Pancreas (tissue), 10 donors: ENCODE results near the gene B4GALNT4. TPM values are rescaled to one million over a fixed set of nuclear protein-coding genes. Genes with fewer than 3 reads are reported as not detected.
A peak's percentile ranks its signal among the peaks of the same experiment; 100 is the strongest.

Experiments
- ATAC-seq, 4 donors: fragments of 200-7000 bp; cut with Tn5 transposase; one replicate each; pipeline versions ENCODE4 v1.8.0 to v1.9.1; 2020; ENCODE audit warnings: mild to moderate bottlenecking in 4 of 4, moderate library complexity in 4 of 4
- DNase-seq, 6 donors: peaks; one replicate each; pipeline ENCODE4 v3.0.0-alpha.2; 2020
- FAIRE-seq: peaks from 2 replicates; lab custom pipeline; 2012; peaks lifted over from hg19 to GRCh38; lab: Jason Lieb, UNC
- H3K27ac ChIP-seq, 4 donors: fragments of 200-600 bp; sonication (generic); 1 replicate in 3 of 4; 2 replicates in 1 of 4; pipeline versions ENCODE4 v1.5.0 to v1.8.0; 2020
- H3K27me3 ChIP-seq, 4 donors: fragments of 200-600 bp; one replicate each; pipeline ENCODE4 v1.8.0; 2021
- H3K36me3 ChIP-seq, 3 donors: fragments of 200-600 bp; sonication (generic) in 1 of 3; one replicate each; pipeline versions ENCODE4 v1.5.0 to v1.8.0; 2020 to 2021
- H3K4me1 ChIP-seq, 3 donors: fragments of 200-600 bp; one replicate each; pipeline ENCODE4 v1.8.0; 2021
- H3K4me3 ChIP-seq, 4 donors: fragments of 200-600 bp; sonication (generic) in 2 of 4; one replicate each; pipeline versions ENCODE4 v1.5.0 to v1.8.0; 2020 to 2021
- H3K9me3 ChIP-seq, 4 donors: fragments of 200-600 bp; one replicate each; pipeline ENCODE4 v1.8.0; 2021
- WGBS, 2 donors: extraction: QIAGEN DNeasy Blood & Tissue Kit; methylation state at CpG; one replicate each; pipeline ENCODE4 v1.1.7; 2013; 5-methylcytosine and 5-hydroxymethylcytosine counted together
- intact Hi-C, 3 donors: fragments of 100-400 bp; cut with DNase I; formaldehyde crosslinking; loops; one replicate each; pipeline versions ENCODE4 v1.11.1 to v1.14.2; 2022
- polyA plus RNA-seq, 2 donors: library from polyadenylated mRNA; stranded (reverse); fragments of 200-250 nt; gene quantifications; one replicate each; pipeline ENCODE4 v1.2.3, GENCODE V29; 2013
- total RNA-seq, 6 donors: library from RNA; stranded (reverse); fragmentation: NEBNext Ultra II Directional in 4 of 6; extraction: Animal tissue kit (Norgen Biotek cat#: 25700) in 4 of 6; gene quantifications; one replicate each; pipeline versions ENCODE4 v1.2.1 to v1.2.4, GENCODE V29; 2021 to 2023
- TF ChIP-seq, protein P1 (sequence below), 4 donors: fragments of 200-600 bp; sonication (generic) in 3 of 4; IDR thresholded peaks; one replicate each; pipeline versions ENCODE4 v1.5.0 to v1.8.0; 2021; ENCODE audit warnings: antibody characterized with exemption in 4 of 4
- donor health status: healthy with polysubstance abuse.
- donor health status: DM: no; HTN: no; CAD: no; lungs with moderate emphysema.
- donor health status: DM: no; HTN: no; CAD: no.
- donor health status: control.
- donor health status: control.
- donor health status: Bipolar disorder and iron deficiency.
- donor health status: DM: yes; HTN: yes; CAD: no.
- donor health status: DM: no; HTN: no; CAD: no.
- donor health status: DM: no; HTN: no; CAD: no.
- donor health status: DM: yes; HTN: yes; CAD: no.

Gene B4GALNT4
- total and polyA plus RNA-seq, 8 donors, result 0.95 to 25.9 (median 2.0) TPM

DNA sequence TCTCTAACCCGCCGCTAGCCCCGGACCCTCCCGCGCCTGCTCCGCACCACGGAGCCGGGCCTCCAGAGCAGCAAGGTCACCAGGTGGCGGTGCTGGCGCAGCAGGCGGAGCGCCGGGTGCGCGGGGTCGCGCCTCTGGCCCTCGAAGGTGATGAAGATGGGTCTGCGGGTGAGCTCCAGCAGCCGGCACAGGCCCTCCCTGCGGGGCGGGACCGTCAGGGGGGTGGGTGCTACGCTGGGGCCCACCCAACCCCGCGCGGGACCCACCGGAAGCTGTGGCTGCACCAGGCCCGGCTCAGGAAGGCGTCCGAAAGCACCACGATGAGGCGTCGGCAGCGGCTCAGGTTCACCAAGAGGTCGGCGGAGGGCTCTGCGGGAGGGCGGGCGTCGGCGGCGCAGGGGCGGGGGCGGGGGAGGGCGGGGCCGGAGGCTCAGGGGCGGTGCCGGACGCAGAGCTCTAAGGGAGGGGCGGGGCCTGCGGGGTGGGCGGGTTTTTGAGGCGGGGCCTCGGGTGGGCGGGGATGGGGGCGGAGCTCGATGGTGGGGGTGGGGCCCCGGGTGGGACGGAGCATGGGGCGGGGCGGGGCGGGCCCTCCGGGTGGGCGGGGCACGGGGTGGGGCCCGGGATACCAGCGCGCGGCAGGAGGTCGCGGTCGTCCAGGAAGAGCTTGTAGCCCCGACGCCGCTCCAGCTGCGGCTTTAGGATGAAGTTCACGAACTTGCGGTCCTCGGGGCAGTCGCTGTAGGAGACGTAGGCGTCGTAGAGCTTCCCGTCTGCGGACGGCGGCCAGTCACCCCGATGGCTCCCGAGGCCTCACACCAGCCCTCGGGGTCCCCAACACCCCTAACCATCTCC lies 37.7 kb downstream of the B4GALNT4 start:
- H3K27ac ChIP-seq, result peak overlapping the region; percentile 42 to 70 (median 65)
- H3K36me3 ChIP-seq, result peaks cover 0 to 9% (median 7%) of the 10 kb centered on the region in 3 donors
- WGBS, 2 donors, result 18 to 28% methylated on average over 56 to 88 of the region's 91 CpGs
- FAIRE-seq (no peak), ATAC-seq (peak; percentile 54 to 76 (median 64)), DNase-seq (peak in 5 of 6 donors; percentile 70 to 80 (median 78))
- intact Hi-C loops, result no loop called here
- TF ChIP-seq, protein P1, sequence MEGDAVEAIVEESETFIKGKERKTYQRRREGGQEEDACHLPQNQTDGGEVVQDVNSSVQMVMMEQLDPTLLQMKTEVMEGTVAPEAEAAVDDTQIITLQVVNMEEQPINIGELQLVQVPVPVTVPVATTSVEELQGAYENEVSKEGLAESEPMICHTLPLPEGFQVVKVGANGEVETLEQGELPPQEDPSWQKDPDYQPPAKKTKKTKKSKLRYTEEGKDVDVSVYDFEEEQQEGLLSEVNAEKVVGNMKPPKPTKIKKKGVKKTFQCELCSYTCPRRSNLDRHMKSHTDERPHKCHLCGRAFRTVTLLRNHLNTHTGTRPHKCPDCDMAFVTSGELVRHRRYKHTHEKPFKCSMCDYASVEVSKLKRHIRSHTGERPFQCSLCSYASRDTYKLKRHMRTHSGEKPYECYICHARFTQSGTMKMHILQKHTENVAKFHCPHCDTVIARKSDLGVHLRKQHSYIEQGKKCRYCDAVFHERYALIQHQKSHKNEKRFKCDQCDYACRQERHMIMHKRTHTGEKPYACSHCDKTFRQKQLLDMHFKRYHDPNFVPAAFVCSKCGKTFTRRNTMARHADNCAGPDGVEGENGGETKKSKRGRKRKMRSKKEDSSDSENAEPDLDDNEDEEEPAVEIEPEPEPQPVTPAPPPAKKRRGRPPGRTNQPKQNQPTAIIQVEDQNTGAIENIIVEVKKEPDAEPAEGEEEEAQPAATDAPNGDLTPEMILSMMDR (IDR thresholded peaks at IDR 0.05), result no peak
- H3K27me3 ChIP-seq, result no peaks in the 10 kb centered on the region
- no peaks in the 10 kb centered on the region for H3K9me3 ChIP-seq
- peaks cover 0 to 3% (median 0%) of the 10 kb centered on the region in 3 donors for H3K4me1 ChIP-seq
- H3K4me3 ChIP-seq, result peak overlapping the region; percentile 14 to 56 (median 34)

DNA sequence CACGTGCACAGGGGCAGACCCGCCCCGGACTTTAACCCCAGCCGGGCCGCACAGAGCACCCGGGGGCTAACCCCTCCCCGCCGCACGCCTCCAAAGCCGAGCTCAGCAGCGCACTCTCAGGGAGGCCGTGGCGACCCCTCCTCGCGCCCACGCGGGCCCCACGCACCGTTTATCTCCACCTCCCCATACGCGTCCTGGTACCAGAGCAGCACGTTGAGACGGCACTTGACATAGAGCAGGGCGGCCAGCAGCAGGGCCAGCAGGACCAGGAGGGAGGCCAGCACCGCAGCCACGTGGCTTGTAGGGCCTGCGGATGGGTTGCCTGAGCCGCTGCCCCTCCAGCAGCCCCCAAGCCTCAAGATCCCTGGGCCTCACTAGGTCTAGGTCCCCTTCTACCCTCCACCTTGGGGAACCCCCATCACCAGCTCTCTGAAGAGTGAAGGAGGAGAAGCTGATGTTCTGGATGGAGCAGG lies 38.4 kb downstream of the B4GALNT4 start:
- Histone ChIP-seq H3K27ac (peak overlapping the region in 2 of 4 donors; percentile 25 to 50), H3K4me3 (no peak overlapping the region), H3K27me3 (no peaks in the 10 kb centered on the region), H3K36me3 (peaks cover 0 to 9% (median 7%) of the 10 kb centered on the region in 3 donors), H3K4me1 (peaks cover 0 to 3% (median 0%) of the 10 kb centered on the region in 3 donors), H3K9me3 (no peaks in the 10 kb centered on the region)
- ATAC-seq, result peak in 2 of 4 donors; percentile 2 to 12
- 78 to 83% methylated on average over 20 to 28 of the region's 28 CpGs for WGBS, 2 donors
- intact Hi-C loops, result no loop called here
- DNase-seq, result peak in 3 of 6 donors; percentile 56 to 86 (median 61)
- FAIRE-seq, result no peak
- TF ChIP-seq, protein P1 (IDR thresholded peaks at IDR 0.05), result no peak

DNA sequence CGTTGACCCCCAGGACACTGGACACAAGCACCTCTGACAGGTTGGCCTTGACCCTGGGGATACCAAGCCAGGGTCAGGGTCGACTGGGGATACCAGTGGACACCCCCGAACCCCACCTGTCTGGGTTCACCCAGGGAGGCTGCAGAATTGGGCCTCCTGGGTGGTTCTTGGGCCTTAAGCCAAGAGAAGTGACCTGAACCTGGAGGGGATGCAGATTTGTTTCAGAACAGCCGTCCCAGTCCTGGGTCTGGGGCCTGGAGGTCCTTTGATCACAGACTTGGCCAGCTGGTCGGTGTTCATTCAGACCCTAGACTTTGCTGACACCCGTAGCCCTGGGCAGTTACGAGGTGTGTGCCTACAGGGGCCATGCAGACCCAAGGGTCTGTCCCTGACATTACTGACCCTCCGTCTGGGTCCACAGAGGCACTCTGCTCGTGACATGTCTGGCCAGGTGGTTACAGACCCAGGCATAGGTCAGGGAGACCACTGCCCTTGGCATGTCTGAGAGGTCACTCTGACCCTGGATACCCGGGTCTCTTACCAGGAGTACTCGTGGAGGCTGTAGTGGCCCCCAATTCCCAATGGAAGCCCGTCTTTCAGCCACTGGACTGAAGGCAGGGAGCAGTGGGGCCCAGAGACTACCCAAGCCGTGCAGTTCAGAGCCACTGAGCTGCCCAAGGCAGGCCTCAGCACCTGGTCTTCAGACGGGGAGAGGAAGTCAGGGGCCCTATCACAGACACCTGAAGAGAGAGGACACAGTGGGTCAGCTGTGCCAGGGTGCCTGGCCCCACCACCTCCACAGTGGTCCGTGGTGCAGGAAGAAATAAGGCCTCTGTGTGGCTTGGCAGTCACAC lies 39.1 kb downstream of the B4GALNT4 start:
- Histone ChIP-seq H3K9me3 (no peaks in the 10 kb centered on the region), H3K27me3 (no peaks in the 10 kb centered on the region), H3K36me3 (peaks cover 0 to 9% (median 7%) of the 10 kb centered on the region in 3 donors), H3K4me3 (no peak overlapping the region), H3K27ac (no peak overlapping the region), H3K4me1 (peaks cover 0 to 3% (median 0%) of the 10 kb centered on the region in 3 donors)
- DNase-seq, result peak in 3 of 6 donors; percentile 28 to 47 (median 29)
- intact Hi-C loops, result no loop called here
- 87 to 91% methylated on average over 15 of the region's 15 CpGs for WGBS, 2 donors
- no peak for FAIRE-seq
- ATAC-seq, result no peak
- TF ChIP-seq, protein P1 (IDR thresholded peaks at IDR 0.05), result no peak

DNA sequence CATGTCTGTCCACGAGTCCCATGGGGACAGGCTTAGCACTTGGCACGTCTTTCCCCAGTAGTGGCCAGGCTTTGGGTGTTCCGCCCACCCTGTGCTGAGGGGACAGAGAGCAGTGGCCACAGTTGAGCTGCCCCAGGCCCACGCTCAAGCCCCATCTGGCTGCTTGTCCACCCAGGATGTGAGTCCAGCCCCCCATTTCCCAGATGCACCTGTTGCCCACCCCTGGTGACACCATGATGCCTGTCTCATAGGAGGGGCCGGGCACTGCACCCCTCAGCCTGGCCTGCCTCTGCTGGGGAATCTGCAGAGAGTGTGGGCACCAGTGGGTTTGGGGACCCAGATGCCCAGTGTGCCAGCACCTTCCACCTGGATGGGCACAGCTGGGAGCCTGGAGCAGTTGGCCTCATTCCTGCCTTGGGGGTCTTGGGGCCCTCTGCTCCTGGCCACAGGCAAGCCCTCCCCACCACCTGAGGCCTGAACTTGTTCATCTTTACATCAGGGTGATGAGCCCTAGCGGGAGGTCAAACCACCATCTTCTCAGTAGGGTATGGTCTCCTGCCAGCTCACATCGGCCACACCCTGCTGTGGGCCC lies 39.8 kb downstream of the B4GALNT4 start:
- DNase-seq (peak in 4 of 6 donors; percentile 24 to 74 (median 42)), FAIRE-seq (no peak), ATAC-seq (no peak)
- Histone ChIP-seq H3K27ac (no peak overlapping the region), H3K27me3 (no peaks in the 10 kb centered on the region), H3K4me1 (peaks cover 0 to 3% (median 0%) of the 10 kb centered on the region in 3 donors), H3K4me3 (no peak overlapping the region), H3K9me3 (no peaks in the 10 kb centered on the region), H3K36me3 (peaks cover 0 to 1% (median under 1%) of the 10 kb centered on the region in 3 donors)
- 80% methylated on average over 7 of the region's 7 CpGs for WGBS, 2 donors
- TF ChIP-seq, protein P1 (IDR thresholded peaks at IDR 0.05), result no peak
- intact Hi-C loops, result no loop called here
